ENCODE results near the gene CAMKMT.
A peak's percentile ranks its signal among the peaks of the same experiment; 100 is the strongest.

CAMKMT gene

GRCh38 chr2:44689516-44689915 lies 327.8 kb downstream of the CAMKMT start:
- no peak for DNase-seq (ENCODE audit: low spot score)

- no peak for DNase-seq (ENCODE audit: low spot score)
Observed at GRCh38 chr2:44691174-44691785, 329.5 kb downstream of the CAMKMT start.

GRCh38 chr2:44692821-44693220 lies 331.1 kb downstream of the CAMKMT start:
- no peak for DNase-seq (ENCODE audit: low spot score)

- no peak for DNase-seq (ENCODE audit: low spot score)
Observed at GRCh38 chr2:44700824-44701223, 339.1 kb downstream of the CAMKMT start.

- DNase-seq (ENCODE audit: low spot score): no peak
Observed at GRCh38 chr2:44705356-44705755, 343.6 kb downstream of the CAMKMT start.

- DNase-seq (ENCODE audit: low spot score): peak; percentile 7
Observed at GRCh38 chr2:44705876-44706480, 344.2 kb downstream of the CAMKMT start.

GRCh38 chr2:44706681-44707553 lies 345.2 kb downstream of the CAMKMT start:
- DNase-seq (ENCODE audit: low spot score): no peak

- DNase-seq (ENCODE audit: low spot score): no peak
Observed at GRCh38 chr2:44707945-44708660, 346.4 kb downstream of the CAMKMT start.

- DNase-seq (ENCODE audit: low spot score): no peak
Observed at GRCh38 chr2:44708661-44709000, 346.9 kb downstream of the CAMKMT start.

GRCh38 chr2:44713170-44713569 lies 351.4 kb downstream of the CAMKMT start:
- no peak for DNase-seq (ENCODE audit: low spot score)

- DNase-seq (ENCODE audit: low spot score): peak; percentile 17
Observed at GRCh38 chr2:44715671-44716081, 353.9 kb downstream of the CAMKMT start.

- DNase-seq (ENCODE audit: low spot score): no peak
Observed at GRCh38 chr2:44716131-44716530, 354.4 kb downstream of the CAMKMT start.

- no peak for DNase-seq (ENCODE audit: low spot score)
Observed at GRCh38 chr2:44718431-44718830, 356.7 kb downstream of the CAMKMT start.

- DNase-seq (ENCODE audit: low spot score): no peak
Observed at GRCh38 chr2:44719562-44719961, 357.8 kb downstream of the CAMKMT start.

- no peak for DNase-seq (ENCODE audit: low spot score)
Observed at GRCh38 chr2:44722026-44722625, 360.4 kb downstream of the CAMKMT start.

GRCh38 chr2:44723921-44724320 lies 362.2 kb downstream of the CAMKMT start:
- no peak for DNase-seq (ENCODE audit: low spot score)

- DNase-seq (ENCODE audit: low spot score): no peak
Observed at GRCh38 chr2:44730593-44730992, 368.8 kb downstream of the CAMKMT start.

GRCh38 chr2:44731505-44731904 lies 369.8 kb downstream of the CAMKMT start:
- DNase-seq (ENCODE audit: low spot score): no peak

- no peak for DNase-seq (ENCODE audit: low spot score)
Observed at GRCh38 chr2:44736270-44736942, 374.7 kb downstream of the CAMKMT start.

- no peak for DNase-seq (ENCODE audit: low spot score)
Observed at GRCh38 chr2:44740678-44741077, 378.9 kb downstream of the CAMKMT start.

GRCh38 chr2:44741507-44741906 lies 379.8 kb downstream of the CAMKMT start:
- DNase-seq (ENCODE audit: low spot score): no peak

- no peak for DNase-seq (ENCODE audit: low spot score)
Observed at GRCh38 chr2:44742057-44742456, 380.3 kb downstream of the CAMKMT start.
